HepG2 (cell line): ENCODE data around the gene EMC10. TPM values are rescaled to one million over a fixed set of nuclear protein-coding genes. Genes with fewer than 3 reads are reported as not detected.

ENCODE experiments used
- CENPX ChIP-seq: sonication (generic); formaldehyde crosslinking; IDR thresholded peaks from 2 replicates; pipeline ENCODE4 v1.9.0; 2021; ENCODE audit warnings: mild to moderate bottlenecking, missing genetic modification reagents, moderate library complexity
- CERS6 ChIP-seq: sonication (generic); formaldehyde crosslinking; IDR thresholded peaks from 2 replicates; pipeline ENCODE4 v1.5.0; 2020; ENCODE audit warnings: missing genetic modification reagents
- GTF2F1 ChIP-seq: fragments of 150-350 bp; IDR thresholded peaks from 2 replicates; pipeline ENCODE4 v1.6.1; 2014; ENCODE audit warnings: low read length
- IRF1 ChIP-seq: sonication (generic); formaldehyde crosslinking; IDR thresholded peaks from 2 replicates; pipeline ENCODE4 v1.4.0; 2020; ENCODE audit warnings: low read depth, mild to moderate bottlenecking, missing genetic modification reagents
- KDM4B ChIP-seq: sonication (generic); formaldehyde crosslinking; IDR thresholded peaks from 2 replicates; pipeline ENCODE4 v1.4.0; 2020; ENCODE audit warnings: missing genetic modification reagents
- MAZ ChIP-seq, 2 experiments: sonication (generic) in 1 of 2; formaldehyde crosslinking in 1 of 2; IDR thresholded peaks; 2 replicates each; pipeline versions ENCODE4 v1.5.0 to v1.6.1; 2012 to 2020; ENCODE audit warnings: low read depth in 2 of 2, mild to moderate bottlenecking in 2 of 2, borderline replicate concordance in 1 of 2, improper control_type of control experiment in 1 of 2, low read length in 1 of 2, missing genetic modification reagents in 1 of 2, moderate library complexity in 1 of 2
- MXD4 ChIP-seq: IDR thresholded peaks from 2 replicates; pipeline ENCODE4 v1.6.1; 2016; ENCODE audit warnings: mild to moderate bottlenecking, missing biosample characterization, missing genetic modification reagents
- NFKBIZ ChIP-seq: IDR thresholded peaks from 2 replicates; pipeline ENCODE4 v1.6.1; 2018; ENCODE audit warnings: missing genetic modification reagents, missing compliant biosample characterization
- NR2F1 ChIP-seq, 2 experiments: fragments of 450-650 bp in 1 of 2; formaldehyde crosslinking in 1 of 2; IDR thresholded peaks; 2 replicates each; pipeline versions ENCODE4 v1.5.0 to v1.6.1; 2016 to 2020; ENCODE audit warnings: mild to moderate bottlenecking in 1 of 2, missing compliant biosample characterization in 1 of 2, missing genetic modification reagents in 1 of 2, moderate library complexity in 1 of 2
- NR2F6 ChIP-seq, 2 experiments: IDR thresholded peaks; 2 replicates each; pipeline ENCODE4 v1.6.1; 2016; ENCODE audit warnings: antibody characterized with exemption in 1 of 2, mild to moderate bottlenecking in 1 of 2
- PHF5A ChIP-seq: IDR thresholded peaks from one replicate; pipeline ENCODE4 v1.6.1; 2018; ENCODE audit warnings: low read depth, missing genetic modification reagents; ENCODE audit not compliant: unreplicated experiment
- SMC3 ChIP-seq: IDR thresholded peaks from 2 replicates; pipeline ENCODE4 v1.6.1; 2011; ENCODE audit warnings: low read length, improper control_type of control experiment
- ZHX2 ChIP-seq, 2 experiments: sonication (generic) in 1 of 2; formaldehyde crosslinking in 1 of 2; IDR thresholded peaks; 2 replicates each; pipeline versions ENCODE4 v1.6.1 to v1.9.0; 2014 to 2022; ENCODE audit warnings: antibody characterized with exemption in 1 of 2, borderline replicate concordance in 1 of 2, inconsistent platforms in 1 of 2, low read depth in 1 of 2, missing genetic modification reagents in 1 of 2
- ZNF260 ChIP-seq: sonication (generic); formaldehyde crosslinking; IDR thresholded peaks from 2 replicates; pipeline ENCODE4 v1.4.0; 2020; ENCODE audit warnings: missing genetic modification reagents, low read depth, mild to moderate bottlenecking, borderline replicate concordance
- ZNF550 ChIP-seq: sonication (generic); formaldehyde crosslinking; IDR thresholded peaks from 2 replicates; pipeline ENCODE4 v1.4.0; 2020; ENCODE audit warnings: mild to moderate bottlenecking, missing genetic modification reagents, borderline replicate concordance
- ZNF75D ChIP-seq: sonication (generic); formaldehyde crosslinking; IDR thresholded peaks from 2 replicates; pipeline ENCODE4 v1.8.1; 2023; ENCODE audit warnings: missing genetic modification reagents, mild to moderate bottlenecking, borderline replicate concordance
- polyA plus RNA-seq, 8 experiments: library from polyadenylated mRNA; depleted of rRNA in 3 of 8; stranded (reverse) in 7 of 8; unstranded in 1 of 8; fragments of >200 nt; fragmentation: Illumina TruSeq in 4 of 8; extraction: Trizol in 4 of 8; gene quantifications; 2 replicates each; pipeline versions ENCODE4 v1.2.1 to v1.2.3, GENCODE V29; 2011 to 2016; ENCODE audit warnings: low read depth in 4 of 8, missing spikeins in 1 of 8, mixed read lengths in 1 of 8; ENCODE audit not compliant: insufficient read depth in 1 of 8
- total RNA-seq, 5 experiments: library from RNA; depleted of rRNA; stranded (reverse); fragments of >200 nt; fragmentation: Illumina TruSeq; extraction: Trizol; gene quantifications; 2 replicates each; pipeline ENCODE4 v1.2.3, GENCODE V29; 2016; ENCODE audit warnings: low read depth in 1 of 5
- TF ChIP-seq, protein P1 (sequence below): IDR thresholded peaks from 2 replicates; pipeline ENCODE4 v1.6.1; 2016; ENCODE audit warnings: low read depth
- TF ChIP-seq, protein P2 (sequence below): sonication (generic); formaldehyde crosslinking; IDR thresholded peaks from 2 replicates; pipeline ENCODE4 v1.8.1; 2023; ENCODE audit warnings: mild to moderate bottlenecking, missing genetic modification reagents

Gene EMC10
- total and polyA plus RNA-seq, 2 of the 13 experiments (the other 11 are each of a cell fraction or from before 2014, with no cell fraction given) = not detected

- TF ChIP-seq IRF1 (no peak), CERS6 (CRISPR knock-in tag) (no peak), MXD4 (no peak), CENPX (no peak), NR2F1 (CRISPR knock-in tag; IDR thresholded peaks at IDR 0.05) (peak in 1 of 2 experiments; percentile 69; a peak in 1 of 4 replicates), ZNF550 (CRISPR knock-in tag) (no peak), PHF5A (CRISPR knock-in tag) (no peak), GTF2F1 (no peak), NFKBIZ (CRISPR knock-in tag) (no peak), MAZ (IDR thresholded peaks at IDR 0.05; ENCODE audit: borderline replicate concordance, low read depth, low read length) (0 out of 2 replicates have a peak, but pooled peaks have one; percentile 20), MAZ (CRISPR knock-in tag; IDR thresholded peaks at IDR 0.05; ENCODE audit: low read depth) (no peak), SMC3 (peak; percentile 64), NR2F6 (IDR thresholded peaks at IDR 0.05) (peak; percentile 74), NR2F6 (CRISPR knock-in tag; IDR thresholded peaks at IDR 0.05) (peak; percentile 79), ZHX2 (IDR thresholded peaks at IDR 0.05; ENCODE audit: low read depth) (no peak), ZHX2 (CRISPR knock-in tag; IDR thresholded peaks at IDR 0.05; ENCODE audit: borderline replicate concordance) (no peak), ZNF75D (CRISPR knock-in tag) (no peak), KDM4B (CRISPR knock-in tag) (no peak), ZNF260 (no peak)
- TF ChIP-seq, protein P1, sequence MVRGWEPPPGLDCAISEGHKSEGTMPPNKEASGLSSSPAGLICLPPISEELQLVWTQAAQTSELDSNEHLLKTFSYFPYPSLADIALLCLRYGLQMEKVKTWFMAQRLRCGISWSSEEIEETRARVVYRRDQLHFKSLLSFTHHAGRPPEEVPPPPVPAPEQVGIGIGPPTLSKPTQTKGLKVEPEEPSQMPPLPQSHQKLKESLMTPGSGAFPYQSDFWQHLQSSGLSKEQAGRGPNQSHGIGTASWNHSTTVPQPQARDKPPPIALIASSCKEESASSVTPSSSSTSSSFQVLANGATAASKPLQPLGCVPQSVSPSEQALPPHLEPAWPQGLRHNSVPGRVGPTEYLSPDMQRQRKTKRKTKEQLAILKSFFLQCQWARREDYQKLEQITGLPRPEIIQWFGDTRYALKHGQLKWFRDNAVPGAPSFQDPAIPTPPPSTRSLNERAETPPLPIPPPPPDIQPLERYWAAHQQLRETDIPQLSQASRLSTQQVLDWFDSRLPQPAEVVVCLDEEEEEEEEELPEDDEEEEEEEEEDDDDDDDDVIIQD (CRISPR knock-in tag) = no peak
- TF ChIP-seq, protein P2, sequence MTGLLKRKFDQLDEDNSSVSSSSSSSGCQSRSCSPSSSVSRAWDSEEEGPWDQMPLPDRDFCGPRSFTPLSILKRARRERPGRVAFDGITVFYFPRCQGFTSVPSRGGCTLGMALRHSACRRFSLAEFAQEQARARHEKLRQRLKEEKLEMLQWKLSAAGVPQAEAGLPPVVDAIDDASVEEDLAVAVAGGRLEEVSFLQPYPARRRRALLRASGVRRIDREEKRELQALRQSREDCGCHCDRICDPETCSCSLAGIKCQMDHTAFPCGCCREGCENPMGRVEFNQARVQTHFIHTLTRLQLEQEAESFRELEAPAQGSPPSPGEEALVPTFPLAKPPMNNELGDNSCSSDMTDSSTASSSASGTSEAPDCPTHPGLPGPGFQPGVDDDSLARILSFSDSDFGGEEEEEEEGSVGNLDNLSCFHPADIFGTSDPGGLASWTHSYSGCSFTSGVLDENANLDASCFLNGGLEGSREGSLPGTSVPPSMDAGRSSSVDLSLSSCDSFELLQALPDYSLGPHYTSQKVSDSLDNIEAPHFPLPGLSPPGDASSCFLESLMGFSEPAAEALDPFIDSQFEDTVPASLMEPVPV = no peak
Measured at GRCh38 chr19:50537769-50538230, 61.5 kb downstream of the EMC10 start (continued).
